ENCODE measurements around the gene ACSS1. TPM values are rescaled to one million over a fixed set of nuclear protein-coding genes. Genes with fewer than 3 reads are reported as not detected.

The ACSS1 gene
- total RNA-seq, 1 experiment from 2014 or later, result 1.5 TPM

- H3K9me3 Mint-ChIP-seq, result no peaks in the 10 kb centered on the region
- CTCF ChIA-PET, result no interaction called here
- no peaks in the 10 kb centered on the region; the same call in 1 of the 2 replicates for H3K36me3 Mint-ChIP-seq
- H3K27me3 Mint-ChIP-seq (ENCODE audit: low read depth), result peaks cover 10% of the 10 kb centered on the region; the same call in 1 of the 2 replicates
- ATAC-seq (no peak), DNase-seq (ENCODE audit: low spot score) (no peak)
- no peak overlapping the region for H3K27ac Mint-ChIP-seq
- H3K4me3 Mint-ChIP-seq, result no peak overlapping the region
- TF ChIP-seq SMAD4 (CRISPR knock-in tag; IDR thresholded peaks at IDR 0.05) (no peak), NFYB (CRISPR knock-in tag; conservative IDR thresholded peaks at IDR 0.05; ENCODE audit: low read depth) (no peak), TEAD1 (CRISPR knock-in tag; IDR thresholded peaks at IDR 0.05) (no peak), ZBTB43 (CRISPR knock-in tag; IDR thresholded peaks at IDR 0.05) (no peak), JAZF1 (CRISPR knock-in tag; IDR thresholded peaks at IDR 0.05) (no peak)
- peaks cover 11% of the 10 kb centered on the region for H3K4me1 Mint-ChIP-seq
- POLR2A ChIA-PET, result no interaction called here
These were observed 26.7 kb downstream of the ACSS1 start for GRCh38 chr20:25031241-25031640.

- peaks cover 10% of the 10 kb centered on the region; the same call in 1 of the 2 replicates for H3K27me3 Mint-ChIP-seq (ENCODE audit: low read depth)
- ChIA-PET CTCF (no interaction called here), POLR2A (no interaction called here)
- TF ChIP-seq SP1 (CRISPR knock-in tag; conservative IDR thresholded peaks at IDR 0.05) (no peak), MAX (CRISPR knock-in tag; IDR thresholded peaks at IDR 0.05) (no peak), ZNF416 (CRISPR knock-in tag; IDR thresholded peaks at IDR 0.05) (no peak), RELA (CRISPR knock-in tag; IDR thresholded peaks at IDR 0.05; ENCODE audit: borderline replicate concordance) (no peak), ZNF121 (CRISPR knock-in tag; IDR thresholded peaks at IDR 0.05) (no peak), USF1 (CRISPR knock-in tag; IDR thresholded peaks at IDR 0.05) (no peak), HMGXB4 (CRISPR knock-in tag; IDR thresholded peaks at IDR 0.05) (no peak), PRRX2 (CRISPR knock-in tag; IDR thresholded peaks at IDR 0.05) (no peak), CDX4 (CRISPR knock-in tag; IDR thresholded peaks at IDR 0.05; ENCODE audit: borderline replicate concordance) (no peak)
- H3K27ac Mint-ChIP-seq, result no peak overlapping the region
- H3K36me3 Mint-ChIP-seq, result no peaks in the 10 kb centered on the region; the same call in 1 of the 2 replicates
- ATAC-seq, result no peak
- H3K4me3 Mint-ChIP-seq, result no peak overlapping the region
- peaks cover 6% of the 10 kb centered on the region for H3K4me1 Mint-ChIP-seq
- no peaks in the 10 kb centered on the region for H3K9me3 Mint-ChIP-seq
- DNase-seq (ENCODE audit: low spot score), result no peak
These were observed 27.2 kb downstream of the ACSS1 start for GRCh38 chr20:25030649-25031207.

- H3K36me3 Mint-ChIP-seq, result no peaks in the 10 kb centered on the region; the same call in 1 of the 2 replicates
- H3K9me3 Mint-ChIP-seq, result no peaks in the 10 kb centered on the region
- H3K4me3 Mint-ChIP-seq, result no peak overlapping the region
- no peak for ATAC-seq
- H3K4me1 Mint-ChIP-seq, result peaks cover 6% of the 10 kb centered on the region
- no peak overlapping the region for H3K27ac Mint-ChIP-seq
- no peak for DNase-seq (ENCODE audit: low spot score)
- ChIA-PET CTCF (no interaction called here), POLR2A (no interaction called here)
- H3K27me3 Mint-ChIP-seq (ENCODE audit: low read depth), result peaks cover 10% of the 10 kb centered on the region; the same call in 1 of the 2 replicates
- TF ChIP-seq IRF2 (CRISPR knock-in tag; IDR thresholded peaks at IDR 0.05; ENCODE audit: borderline replicate concordance, low read depth), result no peak
- TF ChIP-seq JAZF1 (CRISPR knock-in tag; IDR thresholded peaks at IDR 0.05), result no peak
These were observed 27.8 kb downstream of the ACSS1 start for GRCh38 chr20:25030007-25030648.

Measured in WTC11 (cell line).